MG63 (cell line): ENCODE data around the gene SLCO4A1. TPM values are rescaled to one million over a fixed set of nuclear protein-coding genes. Genes with fewer than 3 reads are reported as not detected.

Experiments
- DNase-seq: peaks from one replicate; pipeline ENCODE4 v3.0.0-alpha.2; 2020
- H3K27me3 ChIP-seq: fragments of 250-450 bp; sonication (Bioruptor Pico); 2 replicates; pipeline ENCODE4 v1.5.1; 2020; ENCODE audit warnings: mild to moderate bottlenecking, moderate library complexity
- H3K36me3 ChIP-seq: fragments of 250-450 bp; sonication (Bioruptor Pico); 2 replicates; pipeline ENCODE4 v1.5.1; 2020; ENCODE audit warnings: mild to moderate bottlenecking, moderate library complexity
- H3K4me3 ChIP-seq: fragments of 250-450 bp; sonication (Bioruptor Pico); 2 replicates; pipeline ENCODE4 v1.5.1; 2020; ENCODE audit warnings: mild to moderate bottlenecking, moderate library complexity
- H3K9me3 ChIP-seq: fragments of 250-450 bp; sonication (Bioruptor Pico); 2 replicates; pipeline ENCODE4 v1.5.1; 2020; ENCODE audit warnings: mild to moderate bottlenecking, moderate library complexity
- total RNA-seq: library from RNA; depleted of rRNA; stranded (reverse); fragments of >200 nt; shearing (Covaris generic); gene quantifications from 2 replicates; pipeline ENCODE4 v1.2.3, GENCODE V29; 2014; ENCODE audit warnings: low replicate concordance

Gene SLCO4A1
- total RNA-seq, 1 experiment from 2014 or later: 23.0 TPM

- no peaks in the 10 kb centered on the region for H3K9me3 ChIP-seq
- H3K27me3 ChIP-seq: no peaks in the 10 kb centered on the region
- peaks cover 28% of the 10 kb centered on the region for H3K36me3 ChIP-seq
- no peak for DNase-seq
- no peak overlapping the region for H3K4me3 ChIP-seq
Measured at GRCh38 chr20:62663145-62664018, 21.1 kb downstream of the SLCO4A1 start.

DNA sequence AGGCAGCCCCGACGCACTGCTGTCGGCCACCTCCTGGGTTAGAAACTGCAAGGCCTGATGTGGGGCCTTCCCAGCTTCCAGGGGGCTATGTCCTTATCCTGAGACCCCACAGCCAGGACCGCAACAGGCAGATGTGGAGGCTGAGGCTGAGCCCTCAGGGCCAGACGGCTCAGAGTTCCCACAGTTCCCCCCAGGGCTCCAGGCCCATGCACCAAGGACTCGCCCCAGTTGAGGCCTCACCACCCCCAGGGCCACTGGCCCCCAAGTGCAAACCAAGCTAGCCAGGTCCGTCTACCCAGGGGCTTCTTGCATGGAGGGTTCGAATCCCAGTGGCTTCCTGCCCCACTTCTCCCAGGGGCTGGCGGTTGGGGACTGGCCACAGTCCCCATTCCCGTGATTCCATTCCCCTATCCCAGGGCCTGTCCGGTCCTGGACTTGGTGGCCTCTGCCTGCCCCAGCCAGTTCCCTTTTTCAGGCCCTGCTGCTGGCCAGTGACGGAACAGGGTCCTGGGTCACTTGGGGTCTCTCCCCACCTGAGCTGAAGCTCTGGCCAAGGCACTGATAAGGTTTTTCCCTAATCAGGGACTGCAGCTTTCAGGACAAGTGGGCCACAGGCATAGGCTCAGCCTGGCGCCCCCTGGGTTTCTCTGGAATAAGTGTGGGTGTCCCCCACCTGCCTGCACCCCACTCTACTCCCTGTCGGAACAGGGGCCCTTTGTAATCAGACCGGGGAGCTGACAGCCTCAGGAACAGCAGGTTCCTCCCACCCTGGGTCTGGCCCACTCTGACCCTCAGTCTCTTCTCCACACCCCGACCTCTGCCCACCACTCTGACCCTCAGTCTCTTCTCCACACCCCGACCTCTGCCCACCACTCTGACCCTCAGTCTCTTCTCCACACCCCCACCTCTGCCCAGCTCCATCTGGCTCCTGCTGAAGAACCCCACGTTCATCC is 22.0 kb downstream of the SLCO4A1 start:
- Histone ChIP-seq H3K4me3 (no peak overlapping the region), H3K9me3 (no peaks in the 10 kb centered on the region), H3K36me3 (peaks cover 33% of the 10 kb centered on the region), H3K27me3 (no peaks in the 10 kb centered on the region)
- DNase-seq: no peak

DNA sequence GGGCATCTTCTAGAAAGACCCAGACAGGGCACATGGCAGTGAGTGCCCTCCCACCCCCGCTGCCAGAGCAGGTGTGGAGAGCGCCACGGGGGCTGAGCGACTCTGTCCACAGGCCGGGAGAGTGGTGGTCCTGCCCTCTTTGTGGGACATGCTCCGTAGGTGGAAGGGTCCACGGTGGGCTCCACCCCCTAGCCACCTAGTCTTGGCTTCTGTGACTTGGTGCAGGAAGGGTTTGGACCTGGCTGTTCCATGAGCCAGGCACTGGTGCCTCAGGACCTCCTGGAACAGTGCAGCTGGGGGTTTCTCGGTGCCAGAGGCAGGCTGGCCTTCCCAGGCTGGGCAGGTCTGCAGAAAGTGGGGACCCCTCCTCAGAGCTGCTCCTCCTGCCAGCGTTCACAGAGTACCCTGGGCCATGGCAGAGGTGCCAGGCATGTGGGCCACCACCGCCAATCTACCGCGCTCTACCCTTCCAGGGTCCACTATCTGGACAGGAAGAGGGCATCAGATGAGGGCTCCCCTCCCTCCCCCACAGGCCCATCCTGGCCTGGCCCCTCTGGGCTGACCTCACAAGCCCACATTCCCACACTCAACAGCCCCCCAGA is 23.0 kb downstream of the SLCO4A1 start:
- no peak for DNase-seq
- H3K36me3 ChIP-seq: peaks cover 41% of the 10 kb centered on the region
- no peaks in the 10 kb centered on the region for H3K27me3 ChIP-seq
- H3K9me3 ChIP-seq: no peaks in the 10 kb centered on the region
- no peak overlapping the region for H3K4me3 ChIP-seq

GRCh38 chr20:62665826-62666735 is 23.8 kb downstream of the SLCO4A1 start:
- no peaks in the 10 kb centered on the region for H3K9me3 ChIP-seq
- no peak for DNase-seq
- no peak overlapping the region for H3K4me3 ChIP-seq
- H3K36me3 ChIP-seq: peaks cover 46% of the 10 kb centered on the region
- no peaks in the 10 kb centered on the region for H3K27me3 ChIP-seq

DNA sequence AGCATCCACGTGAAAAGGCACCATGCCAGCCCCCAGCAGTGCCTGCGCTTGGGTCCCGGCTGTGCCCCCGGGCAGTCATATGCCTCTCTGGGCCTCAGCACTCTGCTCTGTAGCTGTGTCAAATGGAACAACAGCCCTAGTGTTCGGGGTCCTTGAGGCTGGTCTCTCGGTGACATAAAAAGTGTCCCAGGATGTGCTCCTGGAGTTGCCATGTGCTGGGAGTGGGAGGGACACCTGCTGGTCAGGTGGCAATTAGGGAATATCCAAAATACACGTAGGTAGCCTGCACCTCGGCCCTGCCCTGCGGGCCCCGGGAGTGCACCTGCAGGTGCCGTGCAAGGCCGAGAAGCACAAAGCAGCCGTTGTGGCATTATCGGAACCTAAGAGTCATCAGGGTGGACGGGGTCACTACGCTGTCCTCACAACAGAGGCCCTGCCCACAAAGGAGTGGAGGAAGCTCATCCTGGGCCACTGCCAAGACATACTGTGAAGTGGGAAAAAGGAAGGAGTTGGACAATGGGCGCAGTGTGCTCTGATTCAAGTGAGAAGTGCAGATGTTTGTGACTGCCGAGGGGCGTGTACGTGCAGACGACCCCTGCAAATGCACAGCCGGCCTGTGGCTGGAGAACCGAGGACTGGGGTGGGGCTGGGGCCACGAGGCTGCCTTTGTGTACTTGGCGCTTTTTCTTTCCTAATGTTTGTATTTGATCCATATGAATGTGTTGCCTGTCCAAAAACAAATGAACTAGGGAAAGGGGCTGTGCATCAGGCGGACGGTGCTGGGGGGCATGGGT is 24.6 kb downstream of the SLCO4A1 start:
- no peaks in the 10 kb centered on the region for H3K9me3 ChIP-seq
- no peak overlapping the region for H3K4me3 ChIP-seq
- no peaks in the 10 kb centered on the region for H3K27me3 ChIP-seq
- peaks cover 46% of the 10 kb centered on the region for H3K36me3 ChIP-seq
- no peak for DNase-seq

- no peak overlapping the region for H3K4me3 ChIP-seq
- DNase-seq: no peak
- H3K9me3 ChIP-seq: no peaks in the 10 kb centered on the region
- peaks cover 51% of the 10 kb centered on the region for H3K36me3 ChIP-seq
- no peaks in the 10 kb centered on the region for H3K27me3 ChIP-seq
Measured at GRCh38 chr20:62667530-62668440, 25.5 kb downstream of the SLCO4A1 start.

- H3K9me3 ChIP-seq: no peaks in the 10 kb centered on the region
- H3K27me3 ChIP-seq: no peaks in the 10 kb centered on the region
- peak; percentile 54 for DNase-seq
- H3K36me3 ChIP-seq: peaks cover 51% of the 10 kb centered on the region
- H3K4me3 ChIP-seq: no peak overlapping the region
Measured at GRCh38 chr20:62668441-62669027, 26.2 kb downstream of the SLCO4A1 start.

DNA sequence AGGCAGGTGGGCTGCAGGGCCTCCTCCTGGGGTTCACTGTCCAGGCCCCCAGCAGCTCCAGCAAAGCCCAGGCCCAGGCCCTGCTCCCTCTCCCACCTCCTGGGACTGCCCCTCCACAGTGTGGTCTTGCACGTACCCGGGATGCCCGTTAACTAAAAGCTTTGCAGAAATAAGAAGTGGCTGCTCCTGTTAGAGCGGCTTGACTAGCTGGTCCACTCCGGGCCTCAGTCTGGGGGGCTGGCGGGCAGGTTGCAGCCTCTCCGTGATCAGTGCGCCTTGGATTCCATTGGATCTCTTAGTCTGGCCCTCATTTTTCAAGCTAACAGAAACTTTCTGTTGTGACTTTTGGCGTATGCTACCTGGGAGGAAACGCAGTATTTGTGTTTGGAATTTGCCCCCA is 26.9 kb downstream of the SLCO4A1 start:
- no peak for DNase-seq
- H3K36me3 ChIP-seq: peaks cover 51% of the 10 kb centered on the region
- no peaks in the 10 kb centered on the region for H3K27me3 ChIP-seq
- H3K9me3 ChIP-seq: no peaks in the 10 kb centered on the region
- H3K4me3 ChIP-seq: no peak overlapping the region

GRCh38 chr20:62670156-62670555 is 27.9 kb downstream of the SLCO4A1 start:
- no peaks in the 10 kb centered on the region for H3K9me3 ChIP-seq
- H3K4me3 ChIP-seq: no peak overlapping the region

DNA sequence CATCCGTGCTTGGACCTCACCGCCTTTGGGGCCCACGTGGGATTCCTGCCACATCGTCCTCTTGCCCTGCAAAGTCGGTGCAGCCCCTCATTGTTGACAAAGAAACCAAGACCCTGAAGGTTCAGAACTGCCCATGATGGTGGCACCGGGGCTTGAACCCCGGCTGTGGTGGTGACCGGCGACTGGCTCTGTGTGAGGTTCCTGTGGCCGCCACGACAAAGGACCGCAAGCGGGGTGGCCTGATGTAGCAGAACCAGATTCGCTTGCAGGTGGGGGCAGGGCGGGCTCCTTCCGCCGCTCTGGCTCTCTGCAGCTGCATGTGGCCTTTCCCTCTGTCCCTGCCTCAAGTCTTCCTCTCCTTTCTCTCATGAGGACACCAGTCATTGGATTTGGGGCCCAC is 28.7 kb downstream of the SLCO4A1 start:
- Histone ChIP-seq H3K27me3 (no peaks in the 10 kb centered on the region), H3K4me3 (no peak overlapping the region), H3K36me3 (peaks cover 43% of the 10 kb centered on the region), H3K9me3 (no peaks in the 10 kb centered on the region)
- DNase-seq: no peak

More at GRCh38 chr20:62670156-62670555, 27.9 kb downstream of the SLCO4A1 start:
- no peaks in the 10 kb centered on the region for H3K27me3 ChIP-seq
- no peak for DNase-seq
- peaks cover 46% of the 10 kb centered on the region for H3K36me3 ChIP-seq

GRCh38 chr20:62671765-62672164 is 29.5 kb downstream of the SLCO4A1 start:
- H3K27me3 ChIP-seq: no peaks in the 10 kb centered on the region
- peaks cover 43% of the 10 kb centered on the region for H3K36me3 ChIP-seq
- H3K4me3 ChIP-seq: no peak overlapping the region
- no peak for DNase-seq
- H3K9me3 ChIP-seq: no peaks in the 10 kb centered on the region

- H3K27me3 ChIP-seq: no peaks in the 10 kb centered on the region
- H3K4me3 ChIP-seq: no peak overlapping the region
- no peak for DNase-seq
- peaks cover 27% of the 10 kb centered on the region for H3K36me3 ChIP-seq
- H3K9me3 ChIP-seq: no peaks in the 10 kb centered on the region
Measured at GRCh38 chr20:62674370-62674769, 32.1 kb downstream of the SLCO4A1 start.

GRCh38 chr20:62675156-62675876 is 33.0 kb downstream of the SLCO4A1 start:
- Histone ChIP-seq H3K36me3 (peaks cover 19% of the 10 kb centered on the region), H3K9me3 (no peaks in the 10 kb centered on the region; the same call in 1 of the 2 replicates), H3K4me3 (no peak overlapping the region), H3K27me3 (no peaks in the 10 kb centered on the region)
- DNase-seq: peak; percentile 63

DNA sequence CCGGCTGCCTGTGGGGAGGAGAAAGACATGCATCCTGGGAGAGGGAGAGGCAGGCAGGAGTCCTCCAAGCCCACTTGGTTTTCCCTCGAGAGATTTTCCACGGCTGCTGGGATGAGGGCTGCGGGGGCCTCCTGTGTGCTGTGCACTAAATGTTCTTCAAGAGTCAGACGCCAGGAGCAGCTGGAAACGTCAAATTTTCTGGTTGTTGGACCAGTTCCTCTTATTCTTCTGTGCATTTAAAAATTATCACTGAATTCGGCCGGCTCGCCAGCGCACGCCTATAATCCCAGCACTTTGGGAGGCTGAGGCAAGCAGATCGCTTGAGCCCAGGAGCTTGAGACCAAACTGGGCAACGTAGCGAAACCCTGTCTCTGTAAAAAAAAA is 33.6 kb downstream of the SLCO4A1 start:
- Histone ChIP-seq H3K27me3 (no peaks in the 10 kb centered on the region), H3K4me3 (no peak overlapping the region), H3K9me3 (no peaks in the 10 kb centered on the region; the same call in 1 of the 2 replicates), H3K36me3 (peaks cover 13% of the 10 kb centered on the region)
- DNase-seq: no peak
